Measurements from ENCODE around the gene RC3H1.

The RC3H1 gene

DNA sequence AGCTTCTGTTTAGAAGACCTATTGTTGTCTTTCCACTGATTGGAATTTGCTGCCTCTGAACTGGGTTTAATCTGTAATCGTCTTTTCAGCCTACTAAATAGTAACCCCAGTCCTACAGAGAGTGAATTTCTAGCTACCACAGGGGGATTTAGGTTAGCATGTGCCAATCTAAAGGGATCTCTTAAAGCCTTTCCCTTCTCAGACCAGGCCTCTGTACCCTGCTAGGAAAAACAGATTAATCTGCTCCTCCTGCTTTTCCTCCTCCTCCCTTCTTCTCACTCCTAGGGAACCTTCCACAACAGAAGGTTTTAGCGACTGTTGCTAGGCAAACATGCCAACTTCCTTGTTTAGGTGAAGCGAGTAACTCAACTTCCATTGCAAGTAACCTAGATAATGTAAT lies 1.3 kb upstream of the RC3H1 start:
- TF ChIP-seq, protein P1, sequence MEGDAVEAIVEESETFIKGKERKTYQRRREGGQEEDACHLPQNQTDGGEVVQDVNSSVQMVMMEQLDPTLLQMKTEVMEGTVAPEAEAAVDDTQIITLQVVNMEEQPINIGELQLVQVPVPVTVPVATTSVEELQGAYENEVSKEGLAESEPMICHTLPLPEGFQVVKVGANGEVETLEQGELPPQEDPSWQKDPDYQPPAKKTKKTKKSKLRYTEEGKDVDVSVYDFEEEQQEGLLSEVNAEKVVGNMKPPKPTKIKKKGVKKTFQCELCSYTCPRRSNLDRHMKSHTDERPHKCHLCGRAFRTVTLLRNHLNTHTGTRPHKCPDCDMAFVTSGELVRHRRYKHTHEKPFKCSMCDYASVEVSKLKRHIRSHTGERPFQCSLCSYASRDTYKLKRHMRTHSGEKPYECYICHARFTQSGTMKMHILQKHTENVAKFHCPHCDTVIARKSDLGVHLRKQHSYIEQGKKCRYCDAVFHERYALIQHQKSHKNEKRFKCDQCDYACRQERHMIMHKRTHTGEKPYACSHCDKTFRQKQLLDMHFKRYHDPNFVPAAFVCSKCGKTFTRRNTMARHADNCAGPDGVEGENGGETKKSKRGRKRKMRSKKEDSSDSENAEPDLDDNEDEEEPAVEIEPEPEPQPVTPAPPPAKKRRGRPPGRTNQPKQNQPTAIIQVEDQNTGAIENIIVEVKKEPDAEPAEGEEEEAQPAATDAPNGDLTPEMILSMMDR (conservative IDR thresholded peaks at IDR 0.05; ENCODE audit: low read depth, low read length): no peak
- DNase-seq (ENCODE audit: low read depth): peak; percentile 54
- no peak overlapping the region for H3K4me3 ChIP-seq (ENCODE audit: low read depth, low read length)

DNA sequence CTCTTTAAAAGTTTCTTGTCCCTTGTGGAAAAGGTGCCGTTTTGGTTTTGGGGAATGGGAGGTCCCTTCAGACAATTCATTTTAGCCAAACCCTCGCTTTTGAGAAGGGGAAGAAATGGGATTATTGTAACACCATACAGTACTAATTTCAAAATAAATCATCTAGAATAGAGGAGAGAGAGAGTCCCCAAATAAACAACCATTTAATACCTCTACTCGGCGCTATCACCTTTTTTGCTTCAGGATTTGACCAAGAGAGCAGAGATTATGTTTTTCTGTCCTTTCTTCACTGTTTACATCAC lies 770 bp upstream of the RC3H1 start:
- no peak for DNase-seq (ENCODE audit: low read depth)
- peak overlapping the region; percentile 99 for H3K4me3 ChIP-seq (ENCODE audit: low read depth, low read length)
- TF ChIP-seq, protein P1 (conservative IDR thresholded peaks at IDR 0.05; ENCODE audit: low read depth, low read length): no peak

DNA sequence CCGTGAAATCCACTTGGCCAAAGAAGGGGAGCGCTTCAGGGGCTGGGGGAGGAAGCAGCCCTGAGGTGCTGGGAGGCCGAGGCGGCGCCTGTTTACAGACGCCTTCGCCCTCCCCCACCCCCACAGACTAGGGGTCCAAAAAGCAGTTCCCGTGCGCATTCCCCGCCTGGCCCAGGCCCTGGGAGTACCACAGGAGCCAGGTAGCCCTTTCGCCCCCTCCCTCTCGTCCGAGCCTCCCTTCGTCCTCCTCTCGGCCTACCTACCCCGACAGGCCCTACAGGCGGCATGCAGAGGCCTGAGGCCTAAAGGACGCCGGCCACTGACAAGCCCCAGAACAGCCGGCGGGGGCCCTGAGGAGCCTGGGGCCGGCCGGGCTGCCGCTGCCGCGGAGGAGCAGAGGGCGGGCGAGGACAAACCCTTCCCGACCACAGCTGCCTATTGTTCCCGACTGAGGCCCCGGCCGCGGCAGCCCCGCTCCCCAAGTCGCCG lies 522 bp downstream of the RC3H1 start:
- peak overlapping the region; percentile 99 for H3K4me3 ChIP-seq (ENCODE audit: low read depth, low read length)
- DNase-seq (ENCODE audit: low read depth): peak; percentile 57
- TF ChIP-seq, protein P1 (conservative IDR thresholded peaks at IDR 0.05; ENCODE audit: low read depth, low read length): no peak

DNA sequence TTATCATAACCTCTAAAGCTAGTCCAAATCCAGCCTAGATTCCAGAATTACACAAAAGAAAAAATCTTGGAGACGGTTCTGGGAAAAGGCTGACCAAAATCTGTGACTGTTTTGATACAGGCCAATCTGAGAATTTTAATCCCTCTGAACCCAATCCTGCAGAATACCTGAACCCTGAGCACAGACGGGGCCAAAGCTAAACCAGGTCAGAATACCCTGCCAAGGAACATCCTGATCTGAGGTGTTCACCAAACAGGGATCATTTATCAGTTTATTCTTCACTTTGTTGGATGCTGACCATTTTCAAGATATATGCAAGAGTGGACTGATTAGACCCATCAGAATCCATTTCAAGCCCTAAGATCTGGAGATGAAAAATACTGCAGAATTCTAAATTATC lies 3.6 kb downstream of the RC3H1 start:
- TF ChIP-seq, protein P1 (conservative IDR thresholded peaks at IDR 0.05; ENCODE audit: low read depth, low read length): no peak
- DNase-seq (ENCODE audit: low read depth): no peak
- H3K4me3 ChIP-seq (ENCODE audit: low read depth, low read length): no peak overlapping the region

DNA sequence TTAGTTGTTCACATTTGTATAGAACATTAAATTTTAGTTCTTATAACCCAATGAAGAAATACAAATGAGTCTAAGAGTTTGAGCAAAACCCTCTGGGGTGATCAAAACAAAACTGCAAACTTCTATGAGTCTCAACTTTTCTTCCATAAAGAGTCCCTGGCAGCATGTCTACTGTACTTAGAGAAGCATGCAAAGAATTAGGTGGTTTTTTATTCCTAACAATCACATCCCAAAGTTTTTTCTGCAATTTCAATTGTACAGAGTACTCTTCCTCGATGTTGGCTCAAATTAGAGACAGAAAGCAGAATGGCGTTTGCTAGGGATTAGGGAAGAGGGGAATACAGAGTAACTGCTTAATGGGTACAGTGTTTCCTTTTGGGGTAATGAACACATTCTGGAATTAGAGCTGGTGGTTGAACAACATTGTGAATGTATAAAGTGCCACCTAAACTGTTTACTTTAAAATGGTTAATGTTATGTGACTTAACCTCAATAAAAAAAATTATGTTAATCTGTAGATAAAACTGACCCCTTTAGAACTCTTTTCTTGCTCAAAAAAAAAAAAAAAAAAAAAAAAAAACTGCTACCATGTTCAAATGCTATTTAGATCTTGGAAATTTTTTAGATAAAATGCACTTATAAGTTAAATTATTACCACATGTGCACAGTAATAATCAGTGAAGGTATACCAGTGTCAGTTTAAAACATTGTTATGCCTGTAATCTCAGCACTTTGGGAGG lies 4.8 kb downstream of the RC3H1 start:
- TF ChIP-seq, protein P1 (conservative IDR thresholded peaks at IDR 0.05; ENCODE audit: low read depth, low read length): no peak
- no peak for DNase-seq (ENCODE audit: low read depth)
- no peak overlapping the region for H3K4me3 ChIP-seq (ENCODE audit: low read depth, low read length)

DNA sequence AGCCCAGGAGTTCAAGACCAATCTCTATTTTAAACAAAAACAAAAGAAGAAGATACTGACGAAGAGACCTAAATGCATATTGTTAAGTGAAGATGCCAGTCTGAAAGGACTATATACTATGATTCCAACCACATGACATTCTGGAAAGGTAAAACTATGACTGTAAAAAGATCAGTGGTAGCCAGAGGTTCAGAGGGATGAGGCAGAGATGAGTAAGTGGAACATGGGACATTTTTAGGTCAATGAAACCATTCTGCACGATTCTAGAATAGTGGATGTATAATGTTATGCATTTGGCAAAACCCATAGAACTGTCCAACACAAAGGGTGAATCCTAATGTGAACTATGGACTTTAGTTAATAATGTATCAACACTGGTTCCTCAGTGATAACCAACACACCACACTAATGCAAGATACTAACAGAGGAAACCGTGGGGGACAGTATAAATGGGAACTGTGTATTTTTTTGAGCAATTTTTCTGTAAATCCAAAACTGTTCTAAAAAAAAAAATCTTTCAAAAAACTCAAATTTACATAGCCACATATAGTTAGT lies 8.2 kb downstream of the RC3H1 start:
- H3K4me3 ChIP-seq (ENCODE audit: low read depth, low read length): no peak overlapping the region
- TF ChIP-seq, protein P1 (conservative IDR thresholded peaks at IDR 0.05; ENCODE audit: low read depth, low read length): no peak
- no peak for DNase-seq (ENCODE audit: low read depth)

DNA sequence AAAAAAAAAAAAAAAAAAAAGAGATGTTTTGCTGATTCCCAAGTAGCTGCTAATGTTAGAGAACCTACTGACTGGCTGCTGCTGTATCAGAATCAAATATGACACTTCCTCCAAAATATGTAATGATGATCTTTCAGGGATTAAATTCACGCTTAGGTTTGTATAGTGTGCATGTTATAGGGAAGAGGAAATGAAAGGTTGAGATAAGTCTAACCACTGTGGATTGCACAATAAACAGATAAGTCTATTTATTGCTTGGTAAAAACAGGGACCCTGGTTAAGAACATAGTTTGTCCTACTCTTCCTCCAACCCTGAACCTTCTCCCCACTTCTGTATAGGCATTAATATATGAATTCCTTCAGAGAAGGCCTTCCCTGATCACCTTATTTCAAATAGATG lies 13.2 kb downstream of the RC3H1 start:
- TF ChIP-seq, protein P1 (conservative IDR thresholded peaks at IDR 0.05; ENCODE audit: low read depth, low read length): no peak
- H3K4me3 ChIP-seq (ENCODE audit: low read depth, low read length): no peak overlapping the region
- DNase-seq (ENCODE audit: low read depth): peak; percentile 18
